Measurements from ENCODE around the gene PRUNE2. TPM values are rescaled to one million over a fixed set of nuclear protein-coding genes. Genes with fewer than 3 reads are reported as not detected.

Gene PRUNE2
- total RNA-seq, 2 experiments from 2014 or later: not detected

- TF ChIP-seq, protein P1, sequence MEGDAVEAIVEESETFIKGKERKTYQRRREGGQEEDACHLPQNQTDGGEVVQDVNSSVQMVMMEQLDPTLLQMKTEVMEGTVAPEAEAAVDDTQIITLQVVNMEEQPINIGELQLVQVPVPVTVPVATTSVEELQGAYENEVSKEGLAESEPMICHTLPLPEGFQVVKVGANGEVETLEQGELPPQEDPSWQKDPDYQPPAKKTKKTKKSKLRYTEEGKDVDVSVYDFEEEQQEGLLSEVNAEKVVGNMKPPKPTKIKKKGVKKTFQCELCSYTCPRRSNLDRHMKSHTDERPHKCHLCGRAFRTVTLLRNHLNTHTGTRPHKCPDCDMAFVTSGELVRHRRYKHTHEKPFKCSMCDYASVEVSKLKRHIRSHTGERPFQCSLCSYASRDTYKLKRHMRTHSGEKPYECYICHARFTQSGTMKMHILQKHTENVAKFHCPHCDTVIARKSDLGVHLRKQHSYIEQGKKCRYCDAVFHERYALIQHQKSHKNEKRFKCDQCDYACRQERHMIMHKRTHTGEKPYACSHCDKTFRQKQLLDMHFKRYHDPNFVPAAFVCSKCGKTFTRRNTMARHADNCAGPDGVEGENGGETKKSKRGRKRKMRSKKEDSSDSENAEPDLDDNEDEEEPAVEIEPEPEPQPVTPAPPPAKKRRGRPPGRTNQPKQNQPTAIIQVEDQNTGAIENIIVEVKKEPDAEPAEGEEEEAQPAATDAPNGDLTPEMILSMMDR (IDR thresholded peaks at IDR 0.05): no peak
- ChIA-PET POLR2A (no interaction called here), CTCF (no interaction called here)
- H3K4me3 Mint-ChIP-seq: no peak overlapping the region
- no peaks in the 10 kb centered on the region for H3K36me3 Mint-ChIP-seq (ENCODE audit: low read depth)
- no peaks in the 10 kb centered on the region for H3K9me3 ChIP-seq (ENCODE audit: control insufficient read depth in 1 of 2, insufficient read depth in 1 of 2, low read length in 2 of 2)
- no peak overlapping the region for H3K27ac ChIP-seq (ENCODE audit: low read depth in 1 of 2, low read length in 2 of 2)
- no peak for ATAC-seq (ENCODE audit: poor library complexity)
- peaks cover 23% of the 10 kb centered on the region for H3K27me3 Mint-ChIP-seq
- H3K4me1 Mint-ChIP-seq (ENCODE audit: low read depth): no peaks in the 10 kb centered on the region
- no peaks in the 10 kb centered on the region for H3K4me1 ChIP-seq (ENCODE audit: insufficient read depth, low read length)
- DNase-seq: no peak
- H3K36me3 ChIP-seq (ENCODE audit: insufficient read depth, low read length): no peaks in the 10 kb centered on the region
- no peak overlapping the region for H3K27ac Mint-ChIP-seq
- intact Hi-C loops (cut with DNase I, micrococcal nuclease): no loop called here
- peaks cover 3% of the 10 kb centered on the region for H3K9me3 Mint-ChIP-seq
- H3K4me3 ChIP-seq (ENCODE audit: low read length): no peak overlapping the region
- no peaks in the 10 kb centered on the region for H3K27me3 ChIP-seq (ENCODE audit: control insufficient read depth in 1 of 2, insufficient read depth in 2 of 2, low read length in 2 of 2)
Observed at GRCh38 chr9:76932265-76932664, 26.4 kb upstream of the PRUNE2 start.

- Mint-ChIP-seq H3K36me3 (ENCODE audit: low read depth) (no peaks in the 10 kb centered on the region), H3K4me1 (ENCODE audit: low read depth) (no peaks in the 10 kb centered on the region), H3K27ac (no peak overlapping the region), H3K4me3 (no peak overlapping the region), H3K27me3 (peaks cover 14% of the 10 kb centered on the region), H3K9me3 (peaks cover 2% of the 10 kb centered on the region)
- no peak for ATAC-seq (ENCODE audit: poor library complexity)
- DNase-seq: no peak
- H3K36me3 ChIP-seq (ENCODE audit: insufficient read depth, low read length): no peaks in the 10 kb centered on the region
- H3K4me3 ChIP-seq (ENCODE audit: low read length): no peak overlapping the region
- intact Hi-C loops (cut with DNase I, micrococcal nuclease): no loop called here
- H3K4me1 ChIP-seq (ENCODE audit: insufficient read depth, low read length): no peaks in the 10 kb centered on the region
- H3K27me3 ChIP-seq (ENCODE audit: control insufficient read depth in 1 of 2, insufficient read depth in 2 of 2, low read length in 2 of 2): no peaks in the 10 kb centered on the region
- TF ChIP-seq, protein P1 (IDR thresholded peaks at IDR 0.05): no peak
- ChIA-PET CTCF (no interaction called here), POLR2A (no interaction called here)
- no peak overlapping the region for H3K27ac ChIP-seq (ENCODE audit: low read depth in 1 of 2, low read length in 2 of 2)
- no peaks in the 10 kb centered on the region for H3K9me3 ChIP-seq (ENCODE audit: control insufficient read depth in 1 of 2, insufficient read depth in 1 of 2, low read length in 2 of 2)
Observed at GRCh38 chr9:76927540-76928240, 21.8 kb upstream of the PRUNE2 start.

DNA sequence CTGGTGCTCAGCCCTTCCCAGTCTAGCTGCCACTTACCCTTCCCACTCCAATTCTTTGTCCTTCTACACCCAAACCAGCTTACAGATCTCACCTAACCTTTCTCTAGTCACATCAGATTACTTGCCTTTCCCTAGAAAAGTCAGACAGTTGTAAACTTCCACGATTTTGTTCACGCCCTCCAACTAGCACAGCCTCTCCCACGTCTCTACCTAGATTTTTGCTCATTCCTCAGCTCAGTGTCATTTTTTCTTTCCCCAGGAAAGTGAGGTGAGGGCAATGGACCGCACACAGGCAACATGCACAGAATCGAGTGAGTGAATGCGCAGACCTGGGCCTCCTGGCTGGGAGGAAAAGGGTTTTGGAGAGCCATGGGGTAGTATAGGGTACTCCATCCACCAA is 20.9 kb upstream of the PRUNE2 start:
- TF ChIP-seq, protein P1 (IDR thresholded peaks at IDR 0.05): no peak
- Histone ChIP-seq H3K27me3 (ENCODE audit: control insufficient read depth in 1 of 2, insufficient read depth in 2 of 2, low read length in 2 of 2) (no peaks in the 10 kb centered on the region), H3K36me3 (ENCODE audit: insufficient read depth, low read length) (no peaks in the 10 kb centered on the region), H3K4me1 (ENCODE audit: insufficient read depth, low read length) (no peaks in the 10 kb centered on the region), H3K27ac (ENCODE audit: low read depth in 1 of 2, low read length in 2 of 2) (no peak overlapping the region), H3K9me3 (ENCODE audit: control insufficient read depth in 1 of 2, insufficient read depth in 1 of 2, low read length in 2 of 2) (no peaks in the 10 kb centered on the region), H3K4me3 (ENCODE audit: low read length) (no peak overlapping the region)
- Mint-ChIP-seq H3K27me3 (peaks cover 6% of the 10 kb centered on the region), H3K27ac (no peak overlapping the region), H3K9me3 (peaks cover 2% of the 10 kb centered on the region), H3K4me3 (no peak overlapping the region), H3K4me1 (ENCODE audit: low read depth) (no peaks in the 10 kb centered on the region), H3K36me3 (ENCODE audit: low read depth) (no peaks in the 10 kb centered on the region)
- DNase-seq (no peak), ATAC-seq (ENCODE audit: poor library complexity) (no peak)
- ChIA-PET POLR2A (no interaction called here), CTCF (no interaction called here)
- intact Hi-C loops (cut with DNase I, micrococcal nuclease): no loop called here
